Skeletal muscle satellite cell (primary cell): Measurements from ENCODE around the gene SLC49A3.
"Not testable (repeated sequence)": the region's sequence is repeated elsewhere in the genome, so short reads cannot be mapped to it uniquely, and the experiment has no call there.

ENCODE experiments used
- H3K27me3 ChIP-seq: 2 replicates; pipeline ENCODE4 v1.7.0; 2013; ENCODE audit warnings: low read length; ENCODE audit not compliant: control insufficient read depth, insufficient read depth
- H3K36me3 ChIP-seq: 2 replicates; pipeline ENCODE4 v1.7.0; 2013; ENCODE audit warnings: mild to moderate bottlenecking, control low read depth, low read length; ENCODE audit not compliant: insufficient read depth
- H3K4me1 ChIP-seq: 2 replicates; pipeline ENCODE4 v1.7.0; 2013; ENCODE audit warnings: low read length; ENCODE audit not compliant: control insufficient read depth, insufficient read depth
- H3K4me2 ChIP-seq: 2 replicates; pipeline ENCODE4 v1.7.0; 2013; ENCODE audit warnings: mild to moderate bottlenecking, low read length
- H3K4me3 ChIP-seq: 2 replicates; pipeline ENCODE4 v1.7.0; 2013; ENCODE audit warnings: low read length
- H3K9ac ChIP-seq: 2 replicates; pipeline ENCODE4 v1.7.0; 2013; ENCODE audit warnings: mild to moderate bottlenecking, low read depth, low read length, moderate library complexity
- H3K9me3 ChIP-seq: replicated peaks from 2 replicates; pipeline ENCODE4 v1.7.0; 2013; ENCODE audit warnings: mild to moderate bottlenecking, control low read depth, low read length

Gene SLC49A3

DNA sequence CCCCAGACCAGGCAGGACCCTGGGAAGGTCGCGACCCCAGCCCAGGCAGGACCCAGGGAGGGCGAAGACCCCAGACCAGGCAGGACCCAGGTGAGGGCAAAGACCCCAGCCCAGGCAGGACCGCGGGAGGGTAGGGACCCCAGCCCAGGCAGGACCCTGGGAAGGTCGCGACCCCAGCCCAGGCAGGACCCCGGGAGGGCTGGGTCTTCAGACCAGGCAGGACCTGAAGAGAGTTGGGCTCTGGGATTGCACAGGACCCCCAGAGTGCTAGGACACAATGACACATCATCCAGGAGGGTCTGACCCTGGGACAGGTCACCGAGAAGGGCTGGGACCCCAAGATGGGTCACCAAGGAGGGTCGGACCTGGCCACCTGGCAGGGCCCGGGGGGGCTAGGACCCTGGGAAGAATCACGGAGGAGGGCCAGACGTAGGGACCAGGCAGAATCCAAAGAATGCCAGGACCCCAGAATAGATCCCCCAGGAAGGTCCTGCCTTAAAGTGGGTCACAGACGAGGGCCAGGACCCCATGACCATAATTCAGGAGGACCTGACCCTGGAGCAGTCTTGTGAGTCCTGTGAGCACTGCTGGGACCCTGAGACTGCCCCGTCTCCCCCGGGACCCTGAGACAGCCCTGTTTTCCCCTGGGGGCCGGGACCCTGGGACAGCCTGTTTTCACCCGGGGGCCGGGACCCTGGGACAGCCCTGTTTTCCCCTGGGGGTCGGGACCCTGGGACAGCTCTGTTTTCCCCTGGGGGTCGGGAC, 18.1 kb upstream of the SLC49A3 start:
- H3K4me3 ChIP-seq = peak overlapping the region; percentile 91
- H3K27me3 ChIP-seq = peaks cover 3% of the 10 kb centered on the region
- no peaks in the 10 kb centered on the region for H3K36me3 ChIP-seq
- peaks cover 28% of the 10 kb centered on the region for H3K4me1 ChIP-seq
- peak overlapping the region; percentile 92 for H3K4me2 ChIP-seq
- H3K9ac ChIP-seq = peak overlapping the region; percentile 100
- H3K9me3 ChIP-seq = no peaks in the 10 kb centered on the region

DNA sequence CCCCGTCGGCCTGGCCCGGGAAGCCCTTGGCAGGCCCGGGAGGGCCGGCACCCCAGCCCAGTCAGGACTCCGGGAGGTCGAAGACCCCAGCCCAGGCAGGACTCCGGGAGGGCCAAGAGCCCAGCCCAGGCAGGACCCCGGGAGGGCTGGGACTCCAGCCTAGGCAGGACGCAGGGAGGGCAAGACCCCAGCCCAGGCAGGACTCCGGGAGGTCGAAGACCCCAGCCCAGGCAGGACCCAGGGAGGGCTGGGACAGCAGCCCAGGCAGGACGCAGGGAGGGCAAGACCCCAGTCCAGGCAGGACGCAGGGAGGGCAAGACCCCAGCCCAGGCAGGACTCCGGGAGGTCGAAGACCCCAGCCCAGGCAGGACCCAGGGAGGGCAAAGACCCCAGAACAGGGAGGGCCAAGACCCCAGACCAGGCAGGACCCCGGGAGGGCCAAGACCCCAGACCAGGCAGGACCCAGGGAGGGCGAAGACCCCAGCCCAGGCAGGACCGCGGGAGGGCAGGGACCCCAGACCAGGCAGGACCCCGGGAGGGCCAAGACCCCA, 17.2 kb upstream of the SLC49A3 start:
- not testable (repeated sequence) for H3K9me3 ChIP-seq, H3K27me3 ChIP-seq, H3K36me3 ChIP-seq
- H3K4me3 ChIP-seq = peak overlapping the region; percentile 91
- peak overlapping the region; percentile 100 for H3K9ac ChIP-seq
- peak overlapping the region; percentile 92 for H3K4me2 ChIP-seq
- peaks cover 28% of the 10 kb centered on the region for H3K4me1 ChIP-seq

DNA sequence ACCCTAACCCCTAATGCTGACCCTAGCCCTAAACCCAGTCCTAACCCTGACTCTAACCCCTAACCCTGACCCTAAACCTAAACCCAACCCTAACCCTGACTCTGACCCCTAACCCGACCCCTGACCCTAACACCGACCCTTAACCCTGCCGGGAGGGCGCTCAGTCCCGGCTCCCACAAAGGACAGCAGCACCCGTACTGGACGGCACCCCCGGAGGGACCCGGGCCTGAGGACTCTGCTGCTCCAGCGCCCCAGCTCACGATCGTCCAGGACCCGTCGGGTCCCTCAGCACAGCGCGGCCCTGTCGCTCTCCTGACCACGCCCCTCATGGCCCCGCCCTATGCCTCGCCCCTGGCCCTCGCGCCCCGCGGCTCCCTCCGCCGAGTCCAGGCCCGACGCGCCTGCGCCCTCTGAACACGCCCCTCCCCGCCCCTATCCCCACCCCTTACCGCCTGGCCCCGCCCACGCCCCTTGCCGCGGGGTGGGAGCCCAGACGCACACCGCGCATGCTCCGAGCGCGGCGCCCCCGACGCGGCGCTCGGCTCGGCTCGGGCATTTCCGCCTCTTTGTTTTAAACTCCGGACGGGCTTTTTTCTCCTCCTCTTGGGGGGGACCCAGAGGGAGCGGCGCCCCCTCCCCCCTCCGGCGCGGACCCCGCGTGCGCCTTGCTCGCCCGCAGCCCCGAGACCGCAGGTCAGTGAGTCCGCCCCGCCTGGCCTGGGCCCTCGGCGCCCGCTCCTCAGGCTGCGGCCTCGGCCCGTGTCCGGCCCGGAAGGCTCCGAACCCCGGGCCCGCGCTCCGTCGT, 16.5 kb upstream of the SLC49A3 start, which contains the start of gene PCGF3:
Gene PCGF3 (plus strand): TSS at position 555 of the 805 bp plus-strand sequence. CDS start 27,849 bp downstream, outside the sequence.
- peak within 1 kb of the TSS; percentile 100 for H3K9ac ChIP-seq
- H3K4me2 ChIP-seq = peak within 1 kb of the TSS; percentile 94
- H3K9me3 ChIP-seq = no peaks in the 10 kb centered on the region
- no peaks in the 10 kb centered on the region for H3K36me3 ChIP-seq
- peaks cover 28% of the 10 kb centered on the region for H3K4me1 ChIP-seq
- peak within 1 kb of the TSS; percentile 91 for H3K4me3 ChIP-seq
- peaks cover 3% of the 10 kb centered on the region for H3K27me3 ChIP-seq

DNA sequence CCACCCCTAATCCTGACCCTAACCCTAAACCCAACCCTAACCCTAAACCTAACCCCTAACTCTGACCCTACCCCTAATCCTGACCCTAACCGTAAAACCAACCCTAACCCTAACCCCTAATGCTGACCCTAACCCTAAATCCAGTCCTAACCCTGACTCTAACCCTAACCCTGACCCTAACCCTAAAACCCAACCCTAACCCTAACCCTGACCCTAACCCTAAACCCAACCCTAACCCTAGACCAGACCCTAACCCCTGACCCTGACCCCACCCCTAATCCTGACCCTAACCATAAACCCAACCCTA, 16.0 kb upstream of the SLC49A3 start:
- Histone ChIP-seq H3K9me3 (no peaks in the 10 kb centered on the region), H3K4me2 (peak overlapping the region; percentile 94), H3K4me3 (peak overlapping the region; percentile 91), H3K9ac (peak overlapping the region; percentile 77), H3K27me3 (peaks cover 3% of the 10 kb centered on the region), H3K4me1 (peaks cover 24% of the 10 kb centered on the region), H3K36me3 (no peaks in the 10 kb centered on the region)

GRCh38 chr4:704198-704891, 15.4 kb upstream of the SLC49A3 start:
- Histone ChIP-seq H3K9me3 (no peaks in the 10 kb centered on the region), H3K9ac (no peak overlapping the region), H3K4me1 (peaks cover 23% of the 10 kb centered on the region), H3K4me3 (no peak overlapping the region), H3K27me3 (peaks cover 3% of the 10 kb centered on the region), H3K36me3 (no peaks in the 10 kb centered on the region), H3K4me2 (no peak overlapping the region)

GRCh38 chr4:703336-704197, 14.6 kb upstream of the SLC49A3 start:
- Histone ChIP-seq H3K36me3 (no peaks in the 10 kb centered on the region), H3K4me2 (no peak overlapping the region), H3K4me3 (no peak overlapping the region), H3K9ac (no peak overlapping the region), H3K4me1 (peaks cover 21% of the 10 kb centered on the region), H3K9me3 (no peaks in the 10 kb centered on the region), H3K27me3 (peaks cover 3% of the 10 kb centered on the region)

- H3K27me3 ChIP-seq = peaks cover 3% of the 10 kb centered on the region
- no peak overlapping the region for H3K4me3 ChIP-seq
- peaks cover 13% of the 10 kb centered on the region for H3K4me1 ChIP-seq
- no peak overlapping the region for H3K9ac ChIP-seq
- H3K36me3 ChIP-seq = no peaks in the 10 kb centered on the region
- H3K4me2 ChIP-seq = no peak overlapping the region
- H3K9me3 ChIP-seq = no peaks in the 10 kb centered on the region
Measured at GRCh38 chr4:702618-703048, 13.7 kb upstream of the SLC49A3 start.

DNA sequence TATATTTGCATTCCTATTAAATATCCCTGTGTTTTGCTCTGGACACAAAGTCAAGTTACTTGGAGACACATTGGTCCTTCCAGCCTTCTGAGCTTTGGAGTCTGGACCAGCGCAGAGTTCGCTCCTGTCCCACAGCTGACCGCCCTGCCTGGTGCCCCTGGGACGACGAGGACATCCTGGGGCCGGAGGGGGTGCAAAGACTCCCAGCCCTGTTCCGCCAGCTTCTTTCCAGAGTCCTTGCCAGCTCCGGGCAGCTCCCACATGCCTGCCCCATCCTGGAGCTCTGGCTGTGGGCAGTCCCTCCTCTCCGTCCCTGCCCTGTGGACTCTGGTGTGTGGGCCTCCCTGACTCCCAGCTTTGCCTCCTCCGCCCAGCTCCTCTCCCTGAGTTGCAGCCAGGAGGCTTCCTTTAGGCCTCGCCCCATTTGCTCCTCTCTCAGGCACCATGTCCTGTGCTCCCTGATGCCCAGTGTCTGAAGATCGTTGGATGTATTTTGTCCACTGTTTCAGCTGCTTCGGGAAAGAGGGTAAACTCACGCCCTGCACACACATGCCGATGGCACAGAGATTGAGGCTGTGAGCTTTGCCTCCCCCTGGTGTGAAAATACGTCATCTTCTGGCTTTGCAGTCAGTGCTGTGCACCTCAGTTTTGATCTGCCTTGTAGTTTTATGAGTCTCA, 11.8 kb upstream of the SLC49A3 start:
- Histone ChIP-seq H3K9me3 (no peaks in the 10 kb centered on the region), H3K4me1 (peaks cover 7% of the 10 kb centered on the region), H3K36me3 (no peaks in the 10 kb centered on the region), H3K4me3 (no peak overlapping the region), H3K9ac (no peak overlapping the region), H3K27me3 (peaks cover 3% of the 10 kb centered on the region), H3K4me2 (no peak overlapping the region)

GRCh38 chr4:699816-700580, 11.0 kb upstream of the SLC49A3 start:
- no peaks in the 10 kb centered on the region for H3K9me3 ChIP-seq
- peaks cover 3% of the 10 kb centered on the region for H3K27me3 ChIP-seq
- H3K4me2 ChIP-seq = no peak overlapping the region
- H3K4me3 ChIP-seq = no peak overlapping the region
- H3K36me3 ChIP-seq = no peaks in the 10 kb centered on the region
- no peak overlapping the region for H3K9ac ChIP-seq
- peaks cover 3% of the 10 kb centered on the region for H3K4me1 ChIP-seq
